ENCODE data around the gene MACF1. TPM values are rescaled to one million over a fixed set of nuclear protein-coding genes. Genes with fewer than 3 reads are reported as not detected.

MACF1 gene
- total RNA-seq, 1 experiment from 2014 or later: 103 TPM

DNA sequence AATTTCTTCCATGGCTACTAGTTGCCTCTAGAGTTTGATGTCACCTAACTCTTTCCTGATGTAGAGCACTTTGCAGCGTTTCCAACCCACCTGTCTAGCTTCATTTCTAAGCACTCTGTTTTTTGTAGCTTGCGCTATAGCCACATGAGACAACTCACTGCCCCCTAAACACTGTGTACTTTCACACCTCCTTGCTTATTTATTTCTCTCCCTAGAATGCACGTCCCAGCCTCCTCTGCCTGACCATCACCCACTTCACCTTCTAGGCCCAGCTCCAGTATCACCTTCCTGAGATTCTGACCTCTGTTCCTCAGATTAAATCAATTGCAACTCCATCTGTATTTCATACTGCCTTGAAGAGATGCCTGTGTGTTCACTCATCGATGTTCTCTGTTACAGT lies 32.5 kb downstream of the MACF1 start:
- H4K20me1 ChIP-seq (ENCODE audit: low read length): no peaks in the 10 kb centered on the region
- DNase-seq (no peak), ATAC-seq (no peak)
- ChIA-PET CTCF (no interaction called here), POLR2A (ENCODE audit: unreplicated experiment) (no interaction called here)
- 0 out of 2 replicates have a peak, but pooled peaks cover 3% of the 10 kb centered on the region for H3K36me3 ChIP-seq (ENCODE audit: low read depth, low read length)
- H3K27me3 ChIP-seq (ENCODE audit: low read length): no peaks in the 10 kb centered on the region
- H3K9me3 ChIP-seq (ENCODE audit: low read length): no peaks in the 10 kb centered on the region
- H3K79me2 ChIP-seq (ENCODE audit: low read length): no peaks in the 10 kb centered on the region
- intact Hi-C loops (cut with micrococcal nuclease): no loop called here
- H3K4me3 ChIP-seq (ENCODE audit: low read length): no peak overlapping the region
- no peak overlapping the region for H3K4me2 ChIP-seq (ENCODE audit: low read length)
- no peak overlapping the region for H2AFZ ChIP-seq (ENCODE audit: low read length)
- H3K9ac ChIP-seq (ENCODE audit: low read length): no peak overlapping the region
- H3K27ac ChIP-seq (ENCODE audit: low read length): no peak overlapping the region
- no peaks in the 10 kb centered on the region for H3K9me2 ChIP-seq (replicated peaks; ENCODE audit: low read length)
- BruUV-seq (replicated peaks): no TSS peak
- no peaks in the 10 kb centered on the region for H3F3A ChIP-seq (ENCODE audit: low read length, unreplicated experiment)
- no peaks in the 10 kb centered on the region for H3K4me1 ChIP-seq (ENCODE audit: insufficient read depth, low read length)
- TF ChIP-seq CTCF (conservative IDR thresholded peaks at IDR 0.05; ENCODE audit: low read depth, low read length): no peak
- no peak for TF ChIP-seq EZH2phosphoT487 (IDR thresholded peaks at IDR 0.05; ENCODE audit: borderline replicate concordance, low read length)
- no peak for TF ChIP-seq EZH2 (IDR thresholded peaks at IDR 0.05; ENCODE audit: low read length, unreplicated experiment)

- H3K27ac ChIP-seq (ENCODE audit: low read length): no peak overlapping the region
These were observed 34.0 kb downstream of the MACF1 start for GRCh38 chr1:39238476-39238875.

More at GRCh38 chr1:39238476-39238875, 34.0 kb downstream of the MACF1 start:
- no peaks in the 10 kb centered on the region for H4K20me1 ChIP-seq (ENCODE audit: low read length)
- DNase-seq (peak; percentile 30), ATAC-seq (peak; percentile 40; the same call in 1 of the 2 replicates)
- no peak overlapping the region for H2AFZ ChIP-seq (ENCODE audit: low read length)
- no peaks in the 10 kb centered on the region for H3F3A ChIP-seq (ENCODE audit: low read length, unreplicated experiment)
- 0 out of 2 replicates have a peak, but pooled peaks cover 3% of the 10 kb centered on the region for H3K36me3 ChIP-seq (ENCODE audit: low read depth, low read length)
- no peaks in the 10 kb centered on the region for H3K9me2 ChIP-seq (replicated peaks; ENCODE audit: low read length)
- TF ChIP-seq EZH2 (IDR thresholded peaks at IDR 0.05; ENCODE audit: low read length, unreplicated experiment): no peak
- no peak for TF ChIP-seq EZH2phosphoT487 (IDR thresholded peaks at IDR 0.05; ENCODE audit: borderline replicate concordance, low read length)
- TF ChIP-seq CTCF (conservative IDR thresholded peaks at IDR 0.05; ENCODE audit: low read depth, low read length): no peak
- H3K4me3 ChIP-seq (ENCODE audit: low read length): no peak overlapping the region
- no peak overlapping the region for H3K4me2 ChIP-seq (ENCODE audit: low read length)
- POLR2A ChIA-PET (ENCODE audit: unreplicated experiment): no interaction called here
- H3K79me2 ChIP-seq (ENCODE audit: low read length): no peaks in the 10 kb centered on the region
- H3K27me3 ChIP-seq (ENCODE audit: low read length): no peaks in the 10 kb centered on the region
- no peak overlapping the region for H3K9ac ChIP-seq (ENCODE audit: low read length)
- H3K9me3 ChIP-seq (ENCODE audit: low read length): no peaks in the 10 kb centered on the region
- H3K4me1 ChIP-seq (ENCODE audit: insufficient read depth, low read length): no peaks in the 10 kb centered on the region
- no TSS peak for BruUV-seq (replicated peaks)
- CTCF ChIA-PET: no interaction called here
- intact Hi-C loops (cut with micrococcal nuclease): no loop called here

Measured in PC-3 (cell line).